Activated T-cell treated with anti-CD3 and anti-CD28 coated beads, Interleukin-2, amount 50 U/mL, for 4 hours (primary cell): ENCODE measurements around the gene CH25H. TPM values are rescaled to one million over a fixed set of nuclear protein-coding genes. Genes with fewer than 3 reads are reported as not detected.
A peak's percentile ranks its signal among the peaks of the same experiment; 100 is the strongest.
"Not testable (repeated sequence)": the region's sequence is repeated elsewhere in the genome, so short reads cannot be mapped to it uniquely, and the experiment has no call there.

Source experiments
- ATAC-seq, 2 donors: fragments of 200-7000 bp; cut with Tn5 transposase; one replicate each; pipeline ENCODE4 v1.10.0; 2021
- DNase-seq: peaks from one replicate; pipeline ENCODE4 v3.0.0-alpha.2; 2020
- H3K27me3 Mint-ChIP-seq: one replicate; pipeline ENCODE4 v1.8.0; 2021; ENCODE audit warnings: low read depth, mixed read lengths
- H3K36me3 Mint-ChIP-seq: one replicate; pipeline ENCODE4 v1.8.0; 2022; ENCODE audit warnings: mixed read lengths; ENCODE audit not compliant: insufficient read depth
- H3K4me1 Mint-ChIP-seq: one replicate; pipeline ENCODE4 v1.8.0; 2021; ENCODE audit warnings: low read depth, mixed read lengths
- H3K4me3 Mint-ChIP-seq: one replicate; pipeline ENCODE4 v1.8.0; 2021; ENCODE audit warnings: mild to moderate bottlenecking, moderate library complexity, mixed read lengths
- H3K9me3 Mint-ChIP-seq: one replicate; pipeline ENCODE4 v1.8.0; 2021; ENCODE audit warnings: mixed read lengths
- total RNA-seq, 3 donors: library from RNA; stranded (reverse); gene quantifications; one replicate each; pipeline ENCODE4 v1.2.1, GENCODE V29; 2021

CH25H gene, protein sequence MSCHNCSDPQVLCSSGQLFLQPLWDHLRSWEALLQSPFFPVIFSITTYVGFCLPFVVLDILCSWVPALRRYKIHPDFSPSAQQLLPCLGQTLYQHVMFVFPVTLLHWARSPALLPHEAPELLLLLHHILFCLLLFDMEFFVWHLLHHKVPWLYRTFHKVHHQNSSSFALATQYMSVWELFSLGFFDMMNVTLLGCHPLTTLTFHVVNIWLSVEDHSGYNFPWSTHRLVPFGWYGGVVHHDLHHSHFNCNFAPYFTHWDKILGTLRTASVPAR
- total RNA-seq, result under 1 TPM in 2 of 3 donors, not detected in 1; 0.11 to 0.61 TPM

DNA sequence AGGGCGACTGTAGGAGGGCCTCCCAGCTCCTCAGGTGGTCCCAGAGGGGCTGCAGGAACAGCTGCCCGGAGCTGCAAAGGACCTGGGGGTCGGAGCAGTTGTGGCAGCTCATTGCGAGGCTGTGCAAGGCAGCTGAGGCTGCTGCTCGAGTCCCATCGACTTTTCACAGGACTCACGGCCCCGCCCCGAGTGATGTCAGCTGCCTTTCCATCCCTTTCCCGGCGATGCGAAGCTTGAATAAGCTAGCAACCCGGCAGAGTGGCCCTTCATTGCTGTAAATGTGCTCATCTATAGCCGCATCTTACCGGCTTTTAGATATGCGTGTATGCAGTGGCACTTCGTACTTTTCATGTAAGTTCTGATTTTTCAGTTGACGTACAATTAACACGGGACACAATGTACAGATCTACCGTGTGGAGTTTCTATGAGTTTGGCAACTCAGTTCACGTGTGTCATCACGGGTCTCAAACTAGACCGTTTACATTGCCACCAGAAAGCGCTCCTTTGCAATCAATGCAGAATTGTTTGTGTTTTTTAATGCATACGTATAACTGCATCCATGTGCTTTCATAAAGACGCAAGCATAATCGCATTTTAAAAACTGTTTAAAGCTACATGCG lies at the start of gene CH25H:
Gene CH25H (minus strand): TSS at position 137 of the 620 bp plus-strand sequence. CDS start 25 bp downstream, at position 112.
- Mint-ChIP-seq H3K27me3 (peaks cover 35% of the 10 kb centered on the region), H3K36me3 (no peaks in the 10 kb centered on the region), H3K4me3 (peak within 1 kb of the TSS; percentile 80), H3K4me1 (peaks cover 11% of the 10 kb centered on the region), H3K9me3 (no peaks in the 10 kb centered on the region)
- peak; percentile 40 for DNase-seq
- peak; percentile 67 to 70 for ATAC-seq

DNA sequence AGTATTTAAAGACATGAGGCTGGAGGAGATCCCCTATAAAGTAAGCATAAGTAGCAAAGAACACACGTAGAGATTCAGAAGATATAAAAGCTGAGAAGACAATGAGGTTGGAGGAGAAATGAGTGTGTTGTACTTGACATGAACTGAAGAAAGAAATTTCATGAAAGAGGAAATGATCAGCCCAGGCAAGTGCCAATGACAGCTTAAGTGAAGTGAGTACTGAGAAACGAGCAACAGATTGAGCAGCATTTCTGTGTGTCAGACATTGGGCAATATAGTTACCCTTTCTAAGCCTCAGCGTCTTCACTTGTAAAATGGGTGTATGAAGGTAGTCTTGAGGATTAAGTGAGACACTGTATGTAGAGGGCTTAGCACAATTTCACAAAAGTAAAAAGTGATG lies 49.2 kb upstream of the CH25H start:
- H3K36me3 Mint-ChIP-seq, result peaks cover 6% of the 10 kb centered on the region
- ATAC-seq, result no peak
- peaks cover 7% of the 10 kb centered on the region for H3K27me3 Mint-ChIP-seq
- peaks cover 17% of the 10 kb centered on the region for H3K4me1 Mint-ChIP-seq
- peaks cover 6% of the 10 kb centered on the region for H3K9me3 Mint-ChIP-seq
- no peak overlapping the region for H3K4me3 Mint-ChIP-seq
- DNase-seq, result no peak

DNA sequence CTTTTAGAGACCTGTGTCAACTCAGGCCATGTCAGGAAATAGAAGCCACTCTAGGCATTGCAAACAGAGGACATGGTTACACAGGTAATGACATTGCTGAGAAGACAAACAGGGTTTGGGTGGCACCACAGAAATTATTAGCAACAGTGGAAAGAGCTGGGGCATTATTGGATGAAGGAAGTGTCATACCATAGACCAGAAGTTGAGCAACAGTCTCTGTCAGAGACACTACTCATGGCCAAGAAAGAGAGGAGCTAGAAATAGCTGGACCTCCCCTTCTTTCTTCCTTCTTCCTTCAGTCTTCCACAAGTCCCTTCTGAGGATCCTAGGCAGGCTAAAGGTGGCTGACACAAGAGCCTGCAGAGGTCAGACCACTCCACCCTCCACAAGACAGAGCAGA lies 48.7 kb upstream of the CH25H start:
- Mint-ChIP-seq H3K36me3 (peaks cover 6% of the 10 kb centered on the region), H3K4me3 (no peak overlapping the region)

GRCh38 chr10:89255091-89255579 lies 48.0 kb upstream of the CH25H start:
- H3K4me3 Mint-ChIP-seq, ATAC-seq, DNase-seq: not testable (repeated sequence)

More for the DNA sequence above, 48.7 kb upstream of the CH25H start:
- no peak for ATAC-seq
- Mint-ChIP-seq H3K27me3 (peaks cover 7% of the 10 kb centered on the region), H3K9me3 (peaks cover 6% of the 10 kb centered on the region), H3K4me1 (peaks cover 22% of the 10 kb centered on the region)
- DNase-seq, result no peak

GRCh38 chr10:89252225-89252585 lies 45.1 kb upstream of the CH25H start:
- Mint-ChIP-seq H3K27me3 (peaks cover 3% of the 10 kb centered on the region), H3K4me3 (no peak overlapping the region), H3K9me3 (peaks cover 6% of the 10 kb centered on the region), H3K4me1 (peaks cover 34% of the 10 kb centered on the region), H3K36me3 (peaks cover 6% of the 10 kb centered on the region)
- no peak for DNase-seq
- no peak for ATAC-seq

More at GRCh38 chr10:89255091-89255579, 48.0 kb upstream of the CH25H start:
- not testable (repeated sequence) for H3K36me3 Mint-ChIP-seq, H3K27me3 Mint-ChIP-seq, H3K9me3 Mint-ChIP-seq
- H3K4me1 Mint-ChIP-seq, result peaks cover 23% of the 10 kb centered on the region

- peak; percentile 94 for DNase-seq
- peaks cover 34% of the 10 kb centered on the region for H3K4me1 Mint-ChIP-seq
- peak within 1 kb of the TSS; percentile 85 for H3K4me3 Mint-ChIP-seq
- H3K9me3 Mint-ChIP-seq, result peaks cover 6% of the 10 kb centered on the region
- ATAC-seq, result peak; percentile 93 to 94
- no peaks in the 10 kb centered on the region for H3K27me3 Mint-ChIP-seq
- H3K36me3 Mint-ChIP-seq, result peaks cover 6% of the 10 kb centered on the region
Observed at GRCh38 chr10:89251409-89252224, 44.5 kb upstream of the CH25H start, which contains the start of gene LIPA. LIPA (minus strand) TSS chr10:89251775; CDS start chr10:89247648, 4,127 bp downstream.

DNA sequence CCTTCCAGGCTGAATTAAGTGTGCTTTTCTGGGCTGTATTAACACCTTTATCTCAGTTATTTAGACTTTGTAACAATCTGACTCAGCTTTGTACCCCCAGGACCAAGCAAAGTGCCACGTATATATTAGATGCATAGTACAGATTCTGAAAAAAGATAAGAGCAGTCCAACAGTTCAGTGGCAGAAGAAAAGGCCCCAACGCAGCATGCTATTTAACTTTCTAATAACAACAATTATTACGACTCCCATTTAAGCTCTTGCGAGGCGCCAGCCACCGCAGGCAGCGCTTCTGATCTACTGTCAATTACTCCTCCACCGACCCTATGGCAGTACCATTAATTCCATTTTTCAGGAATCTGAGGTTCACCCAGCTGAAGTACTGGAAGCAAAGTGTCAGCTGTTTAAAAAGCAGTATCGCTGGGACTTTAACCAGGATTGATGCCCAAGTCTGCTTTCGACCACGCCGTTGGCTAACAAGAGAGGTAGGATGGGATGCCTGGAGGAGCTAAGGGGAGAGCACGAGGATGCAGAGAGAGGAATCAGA lies 43.8 kb upstream of the CH25H start:
- peaks cover 7% of the 10 kb centered on the region for H3K36me3 Mint-ChIP-seq
- H3K4me1 Mint-ChIP-seq, result peaks cover 37% of the 10 kb centered on the region
- ATAC-seq (peak in 1 of 2 donors; percentile 1), DNase-seq (no peak)
- H3K9me3 Mint-ChIP-seq, result peaks cover 6% of the 10 kb centered on the region
- H3K4me3 Mint-ChIP-seq, result peak overlapping the region; percentile 85
- no peaks in the 10 kb centered on the region for H3K27me3 Mint-ChIP-seq

DNA sequence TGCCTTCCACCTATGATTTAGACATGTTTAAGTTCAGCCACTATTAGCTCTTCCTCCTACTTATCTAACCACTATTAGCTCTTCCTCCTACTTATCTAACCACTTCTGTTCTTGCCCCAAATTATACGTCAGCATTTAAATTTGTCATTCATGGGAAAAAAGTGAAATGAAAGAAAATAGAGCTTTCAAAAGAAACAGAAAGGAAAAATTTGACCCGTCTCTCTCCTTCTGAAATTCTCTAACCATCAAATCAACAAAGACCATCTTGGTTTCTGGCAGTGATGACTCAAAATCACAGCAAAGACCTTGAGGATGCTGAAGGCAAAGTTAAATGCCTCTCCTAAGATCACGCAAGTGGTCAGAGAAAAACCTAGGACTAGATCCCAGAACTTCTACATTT lies 41.9 kb upstream of the CH25H start:
- peaks cover 6% of the 10 kb centered on the region for H3K36me3 Mint-ChIP-seq
- DNase-seq (no peak), ATAC-seq (no peak)
- no peaks in the 10 kb centered on the region for H3K9me3 Mint-ChIP-seq
- H3K4me1 Mint-ChIP-seq, result peaks cover 36% of the 10 kb centered on the region
- no peaks in the 10 kb centered on the region for H3K27me3 Mint-ChIP-seq
- no peak overlapping the region for H3K4me3 Mint-ChIP-seq

- not testable (repeated sequence) for H3K27me3 Mint-ChIP-seq, ATAC-seq, DNase-seq, H3K36me3 Mint-ChIP-seq, H3K9me3 Mint-ChIP-seq, H3K4me3 Mint-ChIP-seq
- peaks cover 37% of the 10 kb centered on the region for H3K4me1 Mint-ChIP-seq
Observed at GRCh38 chr10:89247623-89248022, 40.5 kb upstream of the CH25H start.

GRCh38 chr10:89245802-89246201 lies 38.7 kb upstream of the CH25H start:
- Mint-ChIP-seq H3K27me3 (no peaks in the 10 kb centered on the region), H3K9me3 (no peaks in the 10 kb centered on the region)

GRCh38 chr10:89242840-89243568 lies 35.9 kb upstream of the CH25H start:
- Mint-ChIP-seq H3K27me3 (no peaks in the 10 kb centered on the region), H3K9me3 (no peaks in the 10 kb centered on the region), H3K4me1 (peaks cover 12% of the 10 kb centered on the region), H3K36me3 (peaks cover 26% of the 10 kb centered on the region), H3K4me3 (no peak overlapping the region)
- ATAC-seq (no peak), DNase-seq (no peak)

More at GRCh38 chr10:89245802-89246201, 38.7 kb upstream of the CH25H start:
- Mint-ChIP-seq H3K4me3 (no peak overlapping the region), H3K36me3 (peaks cover 10% of the 10 kb centered on the region), H3K4me1 (peaks cover 30% of the 10 kb centered on the region)
- no peak for DNase-seq
- no peak for ATAC-seq

DNA sequence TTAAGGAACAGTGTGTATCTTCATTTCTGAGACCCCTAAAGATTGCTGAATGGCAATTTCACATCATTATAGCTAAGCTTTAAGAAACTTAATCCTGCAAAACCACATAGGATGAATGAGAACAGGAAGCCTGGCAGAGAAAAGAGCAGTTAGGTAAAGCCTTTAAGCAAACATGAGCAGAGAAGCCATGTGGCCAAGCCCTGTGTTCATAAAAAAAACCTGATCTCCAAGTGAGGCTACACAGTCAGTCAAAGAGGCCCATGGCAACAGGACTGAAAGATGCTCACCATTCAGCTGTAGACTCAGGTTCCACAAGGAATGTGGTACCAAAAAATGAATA lies 35.2 kb upstream of the CH25H start:
- peaks cover 28% of the 10 kb centered on the region for H3K36me3 Mint-ChIP-seq
- DNase-seq (no peak), ATAC-seq (no peak)
- no peaks in the 10 kb centered on the region for H3K27me3 Mint-ChIP-seq
- H3K4me1 Mint-ChIP-seq, result peaks cover 12% of the 10 kb centered on the region
- H3K4me3 Mint-ChIP-seq, result no peak overlapping the region
- H3K9me3 Mint-ChIP-seq, result no peaks in the 10 kb centered on the region

- Mint-ChIP-seq H3K9me3 (no peaks in the 10 kb centered on the region), H3K27me3 (no peaks in the 10 kb centered on the region), H3K36me3 (peaks cover 31% of the 10 kb centered on the region), H3K4me3 (no peak overlapping the region), H3K4me1 (peaks cover 12% of the 10 kb centered on the region)
- no peak for ATAC-seq
- no peak for DNase-seq
Observed at GRCh38 chr10:89241486-89242344, 34.6 kb upstream of the CH25H start.
